TTC549 (cell line): ENCODE data around the gene GPR150.
"Not testable (repeated sequence)": the region's sequence is repeated elsewhere in the genome, so short reads cannot be mapped to it uniquely, and the experiment has no call there.

Source experiments
- FAIRE-seq: peaks from 2 replicates; lab custom pipeline; 2012; peaks lifted over from hg19 to GRCh38; lab: Jason Lieb, UNC

Gene GPR150

GRCh38 chr5:95624368-95624767 is 4.5 kb downstream of the GPR150 start:
- FAIRE-seq = no peak

DNA sequence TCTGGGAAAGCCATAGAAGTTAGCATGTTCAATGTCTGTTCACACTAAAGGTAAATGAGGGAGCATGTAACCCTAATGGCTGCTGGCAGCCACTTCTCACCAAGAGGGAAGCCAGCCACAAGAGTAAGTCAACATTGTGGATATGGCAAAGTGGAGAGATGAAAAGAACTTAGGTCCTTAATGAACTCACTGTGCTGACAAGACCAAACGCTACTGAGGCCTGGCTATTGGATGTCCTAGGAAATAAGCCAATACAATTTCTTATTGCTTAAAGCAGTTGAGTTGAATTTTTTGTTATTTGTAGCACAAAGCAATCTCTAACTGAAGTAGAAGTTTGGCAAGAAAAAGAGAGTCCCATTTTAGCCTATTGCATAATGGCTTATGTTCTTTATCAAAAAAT is 6.8 kb downstream of the GPR150 start:
- no peak for FAIRE-seq

DNA sequence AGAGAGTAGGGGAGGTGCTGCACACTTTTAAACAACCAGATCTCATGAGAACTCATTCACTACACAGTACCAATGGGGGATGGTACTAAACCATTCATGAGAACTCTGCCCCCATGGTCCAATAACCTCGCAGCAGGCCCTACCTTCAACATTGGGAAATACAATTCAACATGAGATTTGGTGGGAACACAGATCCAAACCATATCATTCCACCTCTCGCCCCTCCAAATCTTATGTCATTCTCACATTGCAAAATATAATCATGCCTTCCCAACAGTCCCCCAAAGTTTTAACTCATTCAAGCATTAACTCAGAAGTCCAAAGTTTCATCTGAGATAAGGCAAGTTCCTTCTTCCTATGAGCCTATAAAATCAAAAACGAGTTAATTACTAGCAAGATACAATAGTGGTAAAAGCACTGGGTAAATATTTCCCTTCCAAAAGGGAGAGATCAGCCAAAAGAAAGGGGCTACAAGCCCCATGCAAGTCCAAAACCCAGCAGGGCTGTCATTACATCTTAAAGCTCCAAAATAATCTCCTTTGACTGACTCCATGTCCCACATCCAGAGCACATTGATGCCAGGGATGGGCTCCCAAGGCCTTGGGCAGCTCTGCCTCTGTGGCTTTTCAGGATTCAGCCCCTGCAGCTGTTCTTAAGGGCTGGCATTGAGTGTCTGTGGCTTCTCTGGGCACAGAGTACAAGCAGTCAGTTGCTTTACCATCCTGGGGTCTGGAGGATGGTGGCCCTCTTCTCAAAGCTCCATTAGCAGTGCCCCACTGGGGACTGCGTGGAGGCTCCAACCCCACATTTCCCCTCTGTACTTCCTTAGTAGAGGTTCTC is 8.3 kb downstream of the GPR150 start:
- FAIRE-seq = no peak

GRCh38 chr5:95628933-95629332 is 9.0 kb downstream of the GPR150 start:
- FAIRE-seq = no peak

DNA sequence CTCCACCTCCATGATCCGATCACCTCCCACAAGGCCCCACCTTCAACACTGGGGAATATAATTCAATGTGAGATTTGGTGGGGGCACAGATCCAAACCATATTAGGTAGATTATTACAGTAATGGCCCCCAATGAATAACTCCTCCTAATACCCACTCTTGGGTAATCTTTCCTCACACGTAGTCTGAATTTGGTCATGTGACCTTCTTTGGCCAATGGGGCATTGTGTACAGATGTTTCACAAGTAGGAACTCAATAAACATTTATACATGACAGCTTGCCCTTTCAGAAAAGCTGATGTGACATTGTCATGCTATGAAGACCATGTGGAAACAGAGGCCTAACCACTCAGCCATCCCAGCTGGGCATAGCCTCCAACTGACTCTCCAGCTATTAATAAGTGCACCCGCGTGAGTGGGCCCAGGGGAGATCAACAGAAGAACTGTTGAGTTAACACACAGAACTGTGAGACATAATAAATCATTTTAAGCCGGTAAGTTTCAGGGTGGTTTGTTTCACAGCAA is 10.6 kb downstream of the GPR150 start:
- FAIRE-seq = no peak

DNA sequence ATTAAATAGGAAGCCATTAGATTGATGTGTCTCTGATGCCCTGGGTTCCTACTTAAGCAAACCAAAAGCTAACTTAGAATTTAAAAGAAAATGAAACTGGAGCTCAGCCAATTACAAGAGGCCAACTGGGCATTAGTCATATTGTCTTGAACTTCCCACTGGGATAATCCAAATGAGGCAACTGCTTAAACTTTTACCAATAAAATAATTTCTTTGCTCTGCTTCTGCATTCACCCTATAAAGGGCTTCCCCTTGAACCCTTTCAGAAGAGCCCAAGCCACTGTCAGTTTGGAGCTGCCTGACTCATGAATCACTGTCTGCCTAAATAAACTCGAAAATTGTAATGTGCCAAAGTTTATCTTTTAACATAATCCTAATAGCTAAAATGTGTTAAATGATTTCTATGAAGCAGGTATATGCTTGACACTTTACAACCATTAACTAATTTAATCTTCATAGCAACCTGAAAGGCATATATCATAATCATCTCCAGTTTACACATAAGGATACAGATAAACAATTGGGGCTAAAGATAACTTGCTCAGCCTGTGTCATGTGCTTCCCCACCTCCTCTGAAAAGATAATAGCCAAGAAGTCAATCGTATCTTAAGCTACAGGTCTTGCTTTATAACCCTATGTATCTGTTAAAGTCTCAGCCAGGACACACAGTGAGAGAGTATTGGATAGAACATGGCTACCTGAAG is 11.5 kb downstream of the GPR150 start:
- no peak for FAIRE-seq

DNA sequence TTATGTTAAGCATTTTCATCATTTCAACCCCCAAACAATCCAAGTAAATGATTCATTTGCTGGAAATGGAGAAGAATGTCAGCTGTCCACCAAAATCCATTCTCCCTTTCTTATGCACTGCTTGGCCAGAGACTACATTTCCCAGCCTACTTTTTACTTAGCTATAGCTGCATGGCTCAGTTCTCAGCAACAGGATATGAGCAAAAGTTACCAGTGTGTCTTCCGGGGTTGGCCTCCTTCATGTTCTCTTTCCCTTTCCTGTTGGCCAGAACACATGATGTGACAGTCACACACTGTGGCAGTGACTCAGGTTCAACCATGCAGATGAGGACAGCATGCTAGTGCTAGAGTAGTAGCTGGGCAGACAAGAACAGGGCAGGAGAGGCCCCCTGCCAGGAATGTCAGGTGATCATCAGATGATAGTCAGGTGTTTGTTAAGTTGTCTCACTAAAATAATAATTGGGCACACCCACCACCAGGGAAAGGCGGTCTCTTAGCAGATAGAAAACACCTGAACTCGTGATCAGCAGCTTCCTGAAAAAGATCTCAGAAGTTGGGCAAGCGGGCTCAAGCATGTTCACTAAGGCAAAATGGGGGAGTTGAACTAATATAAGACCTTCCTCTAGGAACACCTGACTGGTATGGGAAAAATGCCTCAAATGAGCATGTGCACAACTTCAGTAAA is 12.2 kb downstream of the GPR150 start:
- no peak for FAIRE-seq

GRCh38 chr5:95632942-95633341 is 13.1 kb downstream of the GPR150 start:
- FAIRE-seq = not testable (repeated sequence)

DNA sequence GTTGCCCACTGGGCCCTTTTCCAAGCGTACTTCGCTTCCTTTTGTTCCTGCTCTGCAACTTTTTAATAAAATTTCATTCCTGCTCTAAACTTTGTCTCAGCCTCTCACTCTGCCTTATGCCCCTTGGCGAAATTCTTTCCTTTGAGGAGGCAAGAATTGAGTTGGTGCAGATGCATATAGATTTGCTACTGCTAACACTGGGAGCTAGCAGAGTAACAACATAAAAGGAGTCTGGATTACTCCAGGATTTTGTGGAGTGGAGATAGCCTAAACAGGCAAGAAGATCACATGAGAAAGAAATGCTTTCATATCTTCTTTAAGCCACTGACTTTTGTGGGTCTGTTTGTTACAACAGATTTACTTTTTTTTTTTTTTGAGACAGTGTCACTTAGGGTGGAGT is 13.8 kb downstream of the GPR150 start:
- FAIRE-seq = no peak

- FAIRE-seq = no peak
Observed at GRCh38 chr5:95634081-95634480, 14.2 kb downstream of the GPR150 start.

- FAIRE-seq = no peak
Observed at GRCh38 chr5:95638632-95639031, 18.7 kb downstream of the GPR150 start.

DNA sequence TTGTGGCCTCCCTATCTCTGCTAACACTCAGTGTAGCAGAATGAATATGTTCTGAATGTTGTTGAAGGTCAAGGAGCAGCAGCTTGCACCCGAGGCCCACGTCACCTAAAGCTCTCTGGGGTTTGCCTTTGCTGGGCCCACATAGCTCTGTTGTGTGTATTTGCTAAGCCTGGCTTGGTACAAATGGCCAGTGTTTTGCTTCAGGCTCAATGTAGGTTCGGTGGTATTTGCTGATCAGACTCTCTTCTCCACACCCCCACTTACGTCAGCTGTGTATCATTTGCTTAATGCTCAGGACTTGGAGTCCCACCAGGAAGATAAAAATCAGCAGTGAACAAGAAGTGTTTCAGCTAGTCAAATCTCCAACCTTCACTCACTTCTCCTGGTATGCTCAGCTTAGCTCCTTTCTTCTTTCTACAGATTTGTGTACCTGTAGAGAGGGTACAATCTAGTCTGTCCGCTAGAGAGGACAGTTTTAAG is 21.9 kb downstream of the GPR150 start:
- no peak for FAIRE-seq

DNA sequence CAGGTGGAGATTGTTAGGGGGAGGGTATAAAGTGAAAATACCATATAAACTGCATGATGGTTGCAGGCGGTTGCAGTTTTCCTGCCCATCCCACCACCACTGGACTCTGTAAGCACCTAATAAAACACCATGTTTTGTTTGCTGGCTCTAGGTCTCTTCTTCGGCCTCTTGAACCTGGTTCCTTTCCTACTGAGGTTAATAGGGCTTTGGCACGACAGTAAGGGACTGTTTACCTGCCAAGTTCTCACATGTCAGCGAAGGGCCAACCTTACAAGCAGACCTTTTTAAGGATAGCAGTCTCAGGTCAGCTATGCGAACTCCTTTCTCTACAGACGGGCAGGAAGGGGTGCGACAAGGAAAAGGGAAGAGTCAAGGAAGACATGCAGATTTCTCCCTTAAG is 23.3 kb downstream of the GPR150 start:
- no peak for FAIRE-seq

GRCh38 chr5:95644351-95645042 is 24.6 kb downstream of the GPR150 start:
- FAIRE-seq = peak; percentile 54

DNA sequence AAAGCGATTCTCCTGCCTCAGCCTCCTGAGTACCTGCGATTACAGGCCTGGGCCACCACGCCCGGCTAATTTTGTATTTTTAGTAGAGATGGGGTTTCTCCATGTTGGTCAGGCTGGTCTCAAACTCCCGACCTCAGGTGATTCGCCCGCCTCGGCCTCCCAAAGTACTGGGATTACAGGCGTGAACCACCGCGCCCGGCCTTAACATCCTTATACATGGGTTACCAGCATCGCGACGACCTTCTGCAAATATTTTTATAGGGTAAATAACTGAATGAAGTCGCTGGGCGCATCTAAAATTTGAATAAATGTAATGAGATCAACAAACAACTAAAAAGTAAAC is 26.3 kb downstream of the GPR150 start:
- FAIRE-seq = not testable (repeated sequence)

DNA sequence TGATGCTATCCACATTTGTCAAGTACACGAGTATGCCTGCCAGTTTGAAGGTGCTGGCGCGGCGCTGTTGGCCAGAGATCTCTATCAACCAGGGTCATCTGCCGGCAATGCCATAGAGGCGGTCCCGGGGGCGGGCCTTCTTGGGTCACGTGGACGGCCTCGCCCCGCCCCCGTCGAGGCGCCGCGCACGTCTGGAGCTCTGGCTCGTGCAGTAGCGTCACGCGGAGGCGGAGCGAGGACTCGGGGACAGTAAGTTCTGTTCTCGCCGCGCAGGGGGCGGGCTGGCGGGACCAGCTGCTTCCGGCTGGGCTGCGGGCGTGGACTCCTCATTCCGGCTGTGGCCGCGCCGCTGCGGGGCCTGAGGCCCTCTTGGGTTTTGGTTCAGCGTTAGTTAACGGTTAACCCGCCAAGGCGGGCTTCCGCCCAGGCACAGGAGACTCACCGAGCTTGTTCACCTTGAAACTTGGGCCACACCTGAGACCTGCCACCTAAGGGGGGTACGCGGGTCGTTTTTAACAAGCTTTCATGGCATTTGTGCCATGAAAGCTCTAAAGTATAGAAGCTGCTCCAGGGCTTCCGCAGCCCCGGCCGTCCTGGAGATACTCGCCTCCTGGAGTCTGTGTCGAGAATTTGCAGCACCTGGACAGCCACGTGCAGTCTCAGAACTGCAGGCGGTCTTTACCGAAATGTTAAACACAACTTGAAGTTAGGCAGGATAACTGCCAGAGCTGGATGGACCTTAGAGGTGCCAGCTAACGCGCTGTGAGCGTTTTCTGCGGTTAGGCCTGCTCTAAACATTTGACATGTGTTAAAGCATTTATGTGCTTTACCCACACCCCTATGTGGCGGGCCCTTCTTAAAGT is 26.9 kb downstream of the GPR150 start, which contains the start of gene RFESD:
Gene RFESD (plus strand): TSS at position 209 of the 863 bp plus-strand sequence. CDS start 5,495 bp downstream, outside the sequence.
- peak; percentile 60 for FAIRE-seq

- no peak for FAIRE-seq
Observed at GRCh38 chr5:95647886-95648860, 28.3 kb downstream of the GPR150 start.

DNA sequence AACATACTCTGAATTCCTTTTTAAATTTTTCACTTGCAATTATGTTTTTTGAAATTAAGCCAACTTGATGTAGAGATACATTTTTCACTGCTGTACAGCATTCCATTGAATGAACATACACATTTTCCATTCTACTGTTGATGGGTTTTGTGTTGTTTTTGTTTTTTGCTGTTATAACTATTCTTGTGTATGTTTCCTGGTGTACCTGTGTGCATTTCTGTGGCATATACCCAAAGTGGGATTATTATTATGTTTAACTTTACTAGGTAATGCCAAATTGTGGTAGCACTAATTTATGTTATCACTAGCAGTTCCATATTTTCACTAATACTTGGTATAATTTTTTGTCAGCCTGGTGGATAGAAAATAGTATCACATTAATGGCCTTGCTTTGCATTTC is 29.4 kb downstream of the GPR150 start:
- FAIRE-seq = no peak

DNA sequence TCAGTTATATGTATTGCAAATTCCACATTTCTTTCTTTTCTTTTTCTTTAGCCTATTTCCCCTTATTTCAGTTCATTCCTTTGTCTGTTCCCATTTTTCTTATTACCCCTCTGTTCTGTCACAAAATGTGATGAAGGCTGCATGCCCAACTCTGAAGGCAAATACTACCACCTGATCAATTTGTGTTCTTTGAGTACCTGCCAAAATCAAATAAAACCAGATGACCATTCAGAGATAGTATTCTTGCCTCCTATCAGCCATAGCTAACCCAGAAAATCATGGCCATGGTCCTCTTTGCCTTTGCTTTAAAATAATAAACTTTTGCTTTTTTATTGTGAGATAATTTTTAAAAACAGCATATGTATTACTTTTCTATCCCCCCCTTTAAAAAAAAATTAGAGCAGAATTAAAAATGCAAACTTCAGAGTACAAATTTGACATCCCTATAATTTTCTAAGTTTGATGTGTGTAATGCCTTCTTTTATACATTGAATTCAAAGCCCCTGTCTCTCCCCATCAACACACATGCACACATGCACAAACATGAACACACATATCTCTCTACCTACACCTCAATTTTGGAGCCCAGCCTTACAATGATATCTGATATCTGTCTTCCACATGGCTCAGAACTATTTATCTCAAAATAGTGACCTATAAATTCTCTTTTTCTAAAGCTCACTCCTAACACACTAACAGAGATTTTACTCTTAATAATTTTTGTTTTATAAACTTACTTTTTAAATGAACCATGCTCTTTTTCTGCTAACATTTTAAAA is 30.1 kb downstream of the GPR150 start:
- FAIRE-seq = no peak
